PFSK-1 (cell line): Measurements from ENCODE around the gene OXCT2.

Source experiments
- POLR2AphosphoS5 ChIP-seq: IDR thresholded peaks from 2 replicates; pipeline ENCODE4 v1.6.1; 2012; ENCODE audit warnings: low read depth, mild to moderate bottlenecking, control low read depth, low read length, moderate library complexity
- REST ChIP-seq, 2 experiments: IDR thresholded peaks; 2 replicates each; pipeline versions ENCODE4 v1.6.1 to v1.8.0; 2011 to 2012; ENCODE audit warnings: low read depth in 2 of 2, low read length in 2 of 2, control low read depth in 1 of 2, inconsistent platforms in 1 of 2, mild to moderate bottlenecking in 1 of 2, moderate library complexity in 1 of 2; ENCODE audit not compliant: insufficient read depth in 1 of 2
- SIN3A ChIP-seq: IDR thresholded peaks from 2 replicates; pipeline ENCODE4 v1.6.1; 2012; ENCODE audit warnings: mild to moderate bottlenecking, low read length, moderate library complexity, borderline replicate concordance; ENCODE audit not compliant: insufficient read depth
- TAF1 ChIP-seq: IDR thresholded peaks from 2 replicates; pipeline ENCODE4 v1.6.1; 2012; ENCODE audit warnings: low read length, control low read depth, borderline replicate concordance; ENCODE audit not compliant: insufficient read depth

DNA sequence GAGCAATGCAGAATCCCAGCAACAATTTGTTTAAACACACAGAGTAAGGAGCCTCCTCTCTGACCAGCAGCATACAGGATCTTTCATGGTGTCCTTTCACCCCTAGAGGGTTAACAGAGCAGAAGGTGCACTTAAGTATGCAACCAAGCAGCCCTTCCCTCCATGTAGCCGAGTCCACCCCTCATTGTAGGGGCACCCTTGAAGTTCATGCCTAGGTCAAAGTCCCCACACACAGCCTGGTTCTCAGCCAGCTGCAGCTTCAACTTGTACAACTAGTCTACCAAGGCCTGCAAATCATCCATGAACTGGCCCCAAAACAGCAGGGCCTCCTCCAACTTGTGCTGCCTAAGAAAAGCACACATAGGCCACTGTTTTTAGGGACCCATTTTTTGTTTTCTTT, 24.5 kb upstream of the OXCT2 start:
- TF ChIP-seq TAF1, result no peak
- TF ChIP-seq POLR2AphosphoS5, result no peak
- no peak for TF ChIP-seq REST (IDR thresholded peaks at IDR 0.05; ENCODE audit: insufficient read depth in 1 of 2, low read depth in 2 of 2, low read length in 2 of 2)
- no peak for TF ChIP-seq SIN3A
